Esophagus (tissue), 2 donors: ENCODE data around the gene ZNF76. TPM values are rescaled to one million over a fixed set of nuclear protein-coding genes. Genes with fewer than 3 reads are reported as not detected.
A peak's percentile ranks its signal among the peaks of the same experiment; 100 is the strongest.

Experiments
- H3K27ac ChIP-seq, 2 donors: one replicate each; pipeline ENCODE4 v1.5.1; 2013; ENCODE audit warnings: low read depth in 2 of 2, mild to moderate bottlenecking in 2 of 2, inconsistent platforms in 1 of 2, low read length in 1 of 2, moderate library complexity in 1 of 2
- H3K27me3 ChIP-seq, 2 donors: one replicate each; pipeline ENCODE4 v1.6.1; 2013; ENCODE audit warnings: low read length in 2 of 2, control low read depth in 1 of 2, mild to moderate bottlenecking in 1 of 2; ENCODE audit not compliant: insufficient read depth in 2 of 2, control insufficient read depth in 1 of 2
- H3K36me3 ChIP-seq, 2 donors: one replicate each; pipeline ENCODE4 v1.6.1; 2013; ENCODE audit warnings: low read length in 1 of 2; ENCODE audit not compliant: control insufficient read depth in 2 of 2, insufficient read depth in 2 of 2
- H3K4me1 ChIP-seq, 2 donors: one replicate each; pipeline ENCODE4 v1.6.1; 2013; ENCODE audit warnings: low read length in 1 of 2; ENCODE audit not compliant: control insufficient read depth in 2 of 2, insufficient read depth in 2 of 2
- H3K4me3 ChIP-seq, 2 donors: one replicate each; pipeline ENCODE4 v1.5.1; 2013; ENCODE audit warnings: low read length in 2 of 2, mild to moderate bottlenecking in 2 of 2, low read depth in 1 of 2, moderate library complexity in 1 of 2
- H3K9me3 ChIP-seq, 2 donors: one replicate each; pipeline ENCODE4 v1.6.1; 2013; ENCODE audit warnings: mild to moderate bottlenecking in 2 of 2, low read depth in 1 of 2, low read length in 1 of 2, moderate library complexity in 1 of 2; ENCODE audit not compliant: control insufficient read depth in 2 of 2, insufficient read depth in 1 of 2
- WGBS, 2 donors: extraction: QIAGEN DNeasy Blood & Tissue Kit; methylation state at CpG; one replicate each; pipeline ENCODE4 v1.1.7; 2013; 5-methylcytosine and 5-hydroxymethylcytosine counted together
- polyA plus RNA-seq, 2 donors: library from polyadenylated mRNA; stranded (reverse); fragments of 200-250 nt; gene quantifications; one replicate each; pipeline ENCODE4 v1.2.3, GENCODE V29; 2013
- donor health status: healthy with polysubstance abuse.
- donor health status: Bipolar disorder and iron deficiency.

The ZNF76 gene
- polyA plus RNA-seq, 2 donors = 15.3 to 26.9 TPM

DNA sequence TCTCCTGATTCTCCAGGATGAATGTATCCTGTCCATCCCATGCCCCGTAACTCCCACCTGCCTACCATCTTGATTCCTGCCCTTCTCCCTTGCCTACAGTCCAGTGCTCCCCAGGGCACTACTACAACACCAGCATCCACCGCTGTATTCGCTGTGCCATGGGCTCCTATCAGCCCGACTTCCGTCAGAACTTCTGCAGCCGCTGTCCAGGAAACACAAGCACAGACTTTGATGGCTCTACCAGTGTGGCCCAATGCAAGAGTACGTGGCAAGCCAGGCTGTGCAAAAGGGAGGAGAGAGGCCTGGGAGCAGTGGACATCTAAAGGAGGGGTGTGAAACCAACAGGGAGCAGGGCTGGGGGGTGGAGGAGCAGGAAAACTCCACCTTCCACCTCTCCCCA is 15.0 kb upstream of the ZNF76 start:
- Histone ChIP-seq H3K27ac (no peak overlapping the region), H3K36me3 (peaks cover 0 to 8% of the 10 kb centered on the region in 2 donors), H3K4me1 (peaks cover 0 to 3% of the 10 kb centered on the region in 2 donors), H3K4me3 (no peak overlapping the region), H3K27me3 (no peaks in the 10 kb centered on the region), H3K9me3 (no peaks in the 10 kb centered on the region)
- WGBS, 2 donors = 95 to 96% methylated on average over 7 of the region's 7 CpGs

DNA sequence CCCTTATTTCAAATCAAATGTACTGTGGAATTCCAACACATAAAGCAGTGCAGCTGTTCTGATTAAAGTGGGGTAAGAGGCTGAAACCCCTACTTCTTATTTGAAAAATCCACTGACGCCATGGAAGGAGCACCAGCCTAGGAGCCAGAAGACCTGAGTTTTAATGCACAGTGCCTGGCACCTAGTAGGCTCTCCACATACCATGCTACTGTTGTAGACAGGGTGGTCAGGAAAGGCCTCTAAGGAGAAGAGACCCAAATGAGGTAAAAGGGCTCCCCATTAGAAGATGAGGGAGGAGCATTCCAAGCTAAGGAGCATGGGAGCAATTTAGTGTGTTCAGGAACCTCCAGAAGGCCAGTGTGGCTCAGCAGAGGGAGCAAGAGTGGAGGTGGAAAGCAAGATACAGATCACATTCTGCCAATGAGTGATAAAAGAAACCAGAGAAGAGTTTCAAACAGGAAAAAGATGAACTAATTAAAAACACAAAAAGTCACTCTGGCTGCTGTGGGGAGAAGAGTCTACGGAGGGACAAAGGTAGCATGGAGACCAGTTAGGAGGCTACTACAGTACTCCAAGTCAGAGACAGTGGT is 11.8 kb upstream of the ZNF76 start:
- H3K4me3 ChIP-seq = no peak overlapping the region
- H3K4me1 ChIP-seq = peaks cover 0 to 3% of the 10 kb centered on the region in 2 donors
- H3K27me3 ChIP-seq = no peaks in the 10 kb centered on the region
- WGBS, 2 donors = 84 to 90% methylated on average over 2 of the region's 2 CpGs
- peaks cover 0 to 7% of the 10 kb centered on the region in 2 donors for H3K36me3 ChIP-seq
- H3K27ac ChIP-seq = no peak overlapping the region
- no peaks in the 10 kb centered on the region for H3K9me3 ChIP-seq

DNA sequence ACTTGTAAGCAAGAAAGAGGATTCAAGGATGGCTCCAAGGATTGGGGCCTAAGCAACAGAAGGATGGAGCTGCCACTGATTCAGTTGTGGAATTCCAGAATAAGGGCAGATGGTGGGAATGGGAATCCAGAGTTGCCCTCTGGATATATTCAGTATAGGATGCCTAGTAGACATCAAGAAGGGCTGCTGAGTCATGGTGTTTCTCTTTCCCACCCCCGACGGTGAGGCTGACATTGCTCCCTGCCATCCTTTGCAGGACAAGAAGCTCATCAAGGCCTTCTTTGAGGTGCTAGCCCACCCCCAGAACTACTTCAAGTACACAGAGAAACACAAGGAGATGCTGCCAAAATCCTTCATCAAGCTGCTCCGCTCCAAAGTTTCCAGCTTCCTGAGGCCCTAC is 11.2 kb upstream of the ZNF76 start:
- 56 to 58% methylated on average over 3 of the region's 3 CpGs for WGBS, 2 donors

GRCh38 chr6:35248965-35249364 is 10.6 kb upstream of the ZNF76 start:
- Histone ChIP-seq H3K27me3 (no peaks in the 10 kb centered on the region), H3K27ac (no peak overlapping the region), H3K36me3 (peaks cover 0 to 4% of the 10 kb centered on the region in 2 donors), H3K4me1 (peaks cover 0 to 3% of the 10 kb centered on the region in 2 donors), H3K4me3 (no peak overlapping the region), H3K9me3 (no peaks in the 10 kb centered on the region)
- WGBS, 2 donors = 67 to 74% methylated on average over 3 of the region's 3 CpGs

More for the DNA sequence above, 11.2 kb upstream of the ZNF76 start:
- Histone ChIP-seq H3K27ac (no peak overlapping the region), H3K4me3 (no peak overlapping the region), H3K36me3 (peaks cover 0 to 4% of the 10 kb centered on the region in 2 donors), H3K9me3 (no peaks in the 10 kb centered on the region), H3K4me1 (peaks cover 0 to 3% of the 10 kb centered on the region in 2 donors), H3K27me3 (no peaks in the 10 kb centered on the region)

DNA sequence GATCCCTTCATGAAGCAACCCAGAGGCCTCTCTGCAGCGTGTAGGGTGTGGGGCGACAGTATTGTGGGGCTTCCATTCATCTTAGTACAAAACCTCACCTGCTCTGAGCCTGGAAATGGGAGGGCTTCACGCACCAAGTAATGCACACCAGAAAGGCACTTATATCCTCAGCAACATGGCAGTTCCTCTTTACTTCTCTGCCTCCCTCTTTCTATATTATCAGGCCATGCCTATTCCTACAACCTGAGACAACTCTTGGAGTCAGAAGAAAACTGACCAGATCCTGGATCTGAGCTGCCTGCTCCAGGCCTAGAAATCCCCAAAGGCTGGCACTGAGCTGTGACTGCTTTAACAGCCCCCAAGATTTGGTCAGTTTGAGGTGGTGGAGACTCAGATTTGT is 7.6 kb upstream of the ZNF76 start:
- H3K36me3 ChIP-seq = no peaks in the 10 kb centered on the region

GRCh38 chr6:35253249-35253648 is 6.3 kb upstream of the ZNF76 start:
- H3K9me3 ChIP-seq = no peaks in the 10 kb centered on the region
- H3K4me1 ChIP-seq = peaks cover 0 to 3% of the 10 kb centered on the region in 2 donors
- no peaks in the 10 kb centered on the region for H3K36me3 ChIP-seq
- no peak overlapping the region for H3K27ac ChIP-seq
- WGBS, 2 donors = 92 to 94% methylated on average over 1 of the region's 1 CpG
- no peak overlapping the region for H3K4me3 ChIP-seq
- no peaks in the 10 kb centered on the region for H3K27me3 ChIP-seq

More for the DNA sequence above, 7.6 kb upstream of the ZNF76 start:
- no peak overlapping the region for H3K4me3 ChIP-seq
- H3K9me3 ChIP-seq = no peaks in the 10 kb centered on the region
- H3K27me3 ChIP-seq = no peaks in the 10 kb centered on the region
- 97 to 98% methylated on average over 3 of the region's 3 CpGs for WGBS, 2 donors
- H3K27ac ChIP-seq = no peak overlapping the region
- H3K4me1 ChIP-seq = peaks cover 0 to 3% of the 10 kb centered on the region in 2 donors

- Histone ChIP-seq H3K27me3 (no peaks in the 10 kb centered on the region), H3K9me3 (no peaks in the 10 kb centered on the region), H3K4me3 (peak overlapping the region in 1 of 2 donors; percentile 73), H3K36me3 (no peaks in the 10 kb centered on the region), H3K4me1 (no peaks in the 10 kb centered on the region), H3K27ac (peak overlapping the region; percentile 39 to 91)
- 34 to 37% methylated on average over 7 of the region's 7 CpGs for WGBS, 2 donors
Observed at GRCh38 chr6:35258336-35258735, 1.2 kb upstream of the ZNF76 start.

GRCh38 chr6:35258858-35259193 is 709 bp upstream of the ZNF76 start:
- H3K4me1 ChIP-seq = no peaks in the 10 kb centered on the region
- 0 to 1% methylated on average over 20 of the region's 20 CpGs for WGBS, 2 donors

DNA sequence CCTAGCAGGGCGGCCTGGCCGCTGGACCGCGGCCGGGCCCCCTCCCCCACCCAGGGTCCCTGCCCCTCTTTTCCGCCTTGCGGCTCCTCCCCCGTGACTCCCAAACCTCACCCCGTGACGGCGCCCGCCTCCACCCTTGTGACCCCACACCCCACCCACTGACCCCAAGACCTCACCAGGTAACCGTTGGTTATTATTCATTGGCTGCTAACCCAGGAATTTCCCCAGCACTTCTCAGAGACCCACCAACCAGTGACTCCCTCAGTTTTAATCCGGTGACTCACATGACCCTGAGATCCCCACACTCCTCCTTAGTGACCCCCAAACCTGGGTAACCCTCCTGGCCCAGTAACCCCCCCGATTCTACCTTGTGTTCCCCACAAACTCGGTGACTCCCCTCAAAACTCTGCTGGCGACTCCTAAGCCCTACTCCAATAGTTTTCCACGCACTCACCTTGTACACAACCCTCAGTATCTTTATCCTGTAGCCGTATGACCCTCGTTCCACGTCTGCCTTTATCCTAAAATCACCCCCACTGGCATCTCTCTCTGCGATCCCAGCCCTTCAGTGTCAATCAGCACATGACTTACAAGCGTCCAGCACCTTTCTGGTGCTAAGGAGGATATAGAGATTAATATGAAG is 534 bp downstream of the ZNF76 start:
- 5 to 8% methylated on average over 19 to 23 of the region's 23 CpGs for WGBS, 2 donors
- H3K9me3 ChIP-seq = no peaks in the 10 kb centered on the region

More at GRCh38 chr6:35258858-35259193, 709 bp upstream of the ZNF76 start:
- H3K27me3 ChIP-seq = no peaks in the 10 kb centered on the region
- H3K36me3 ChIP-seq = no peaks in the 10 kb centered on the region
- peak overlapping the region; percentile 87 to 91 for H3K27ac ChIP-seq
- peak overlapping the region; percentile 73 to 85 for H3K4me3 ChIP-seq
- no peaks in the 10 kb centered on the region for H3K9me3 ChIP-seq

More for the DNA sequence above, 534 bp downstream of the ZNF76 start:
- Histone ChIP-seq H3K36me3 (no peaks in the 10 kb centered on the region), H3K27me3 (no peaks in the 10 kb centered on the region), H3K27ac (peak overlapping the region; percentile 91 to 95), H3K4me1 (no peaks in the 10 kb centered on the region), H3K4me3 (peak overlapping the region; percentile 73 to 85)
